Esophagus muscularis mucosa (tissue), 3 donors: ENCODE measurements around the gene RBMS1.

Experiments used
- POLR2A ChIP-seq: fragments of 450-650 bp; IDR thresholded peaks from one replicate; pipeline ENCODE4 v1.6.1; 2017; ENCODE audit warnings: antibody characterized with exemption, moderate library complexity, mild to moderate bottlenecking, low read depth
- TF ChIP-seq, protein P1 (sequence below), 3 experiments: fragments of 200-600 bp in 2 of 3; fragments of 450-650 bp in 1 of 3; sonication (generic) in 2 of 3; IDR thresholded peaks; one replicate each; pipeline ENCODE4 v1.5.1; 2017 to 2019; ENCODE audit warnings: antibody characterized with exemption in 3 of 3, mild to moderate bottlenecking in 2 of 3, moderate library complexity in 1 of 3

DNA sequence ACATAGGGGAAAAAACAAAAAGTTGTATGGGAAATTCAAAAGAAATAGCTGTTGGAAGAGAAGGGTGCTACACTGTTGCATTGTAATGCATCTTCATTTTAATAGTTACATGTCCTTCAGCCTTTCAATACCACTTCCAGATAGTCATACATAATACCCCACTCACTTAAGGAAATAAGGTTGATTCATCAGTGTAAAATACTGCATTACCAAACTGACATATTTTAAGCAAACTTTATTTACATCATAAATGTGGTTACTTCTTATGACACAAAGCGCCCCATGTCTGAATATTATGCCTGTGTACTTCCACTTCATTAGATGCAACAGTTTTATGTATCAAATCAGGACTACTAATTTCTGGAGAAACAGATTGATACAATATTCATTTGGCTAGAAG lies 4.5 kb downstream of the RBMS1 start:
- TF ChIP-seq, protein P1, sequence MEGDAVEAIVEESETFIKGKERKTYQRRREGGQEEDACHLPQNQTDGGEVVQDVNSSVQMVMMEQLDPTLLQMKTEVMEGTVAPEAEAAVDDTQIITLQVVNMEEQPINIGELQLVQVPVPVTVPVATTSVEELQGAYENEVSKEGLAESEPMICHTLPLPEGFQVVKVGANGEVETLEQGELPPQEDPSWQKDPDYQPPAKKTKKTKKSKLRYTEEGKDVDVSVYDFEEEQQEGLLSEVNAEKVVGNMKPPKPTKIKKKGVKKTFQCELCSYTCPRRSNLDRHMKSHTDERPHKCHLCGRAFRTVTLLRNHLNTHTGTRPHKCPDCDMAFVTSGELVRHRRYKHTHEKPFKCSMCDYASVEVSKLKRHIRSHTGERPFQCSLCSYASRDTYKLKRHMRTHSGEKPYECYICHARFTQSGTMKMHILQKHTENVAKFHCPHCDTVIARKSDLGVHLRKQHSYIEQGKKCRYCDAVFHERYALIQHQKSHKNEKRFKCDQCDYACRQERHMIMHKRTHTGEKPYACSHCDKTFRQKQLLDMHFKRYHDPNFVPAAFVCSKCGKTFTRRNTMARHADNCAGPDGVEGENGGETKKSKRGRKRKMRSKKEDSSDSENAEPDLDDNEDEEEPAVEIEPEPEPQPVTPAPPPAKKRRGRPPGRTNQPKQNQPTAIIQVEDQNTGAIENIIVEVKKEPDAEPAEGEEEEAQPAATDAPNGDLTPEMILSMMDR (IDR thresholded peaks at IDR 0.05): no peak
- TF ChIP-seq POLR2A: no peak
